ENCODE data around the gene GJB5. TPM values are rescaled to one million over a fixed set of nuclear protein-coding genes. Genes with fewer than 3 reads are reported as not detected.

The GJB5 gene
- total and polyA plus RNA-seq, 2 donors from 2014 or later, result not detected

- DNase-seq (no peak), FAIRE-seq (no peak)
- peaks cover 9% of the 10 kb centered on the region for H3K27me3 ChIP-seq (ENCODE audit: control insufficient read depth, insufficient read depth, low read length)
- no peak overlapping the region for H3K27ac ChIP-seq (ENCODE audit: low read depth in 2 of 2, low read length in 2 of 2)
- H3K9ac ChIP-seq (ENCODE audit: low read length in 3 of 3), result no peak overlapping the region
- H3K36me3 ChIP-seq (ENCODE audit: control insufficient read depth in 2 of 3, insufficient read depth in 3 of 3, low read length in 3 of 3), result no peaks in the 10 kb centered on the region
- intact Hi-C loops (cut with DNase I), result no loop called here
- no peaks in the 10 kb centered on the region for H3K4me1 ChIP-seq (ENCODE audit: control insufficient read depth in 2 of 3, insufficient read depth in 2 of 3, low read depth in 1 of 3, low read length in 3 of 3)
- no peaks in the 10 kb centered on the region for H3K9me3 ChIP-seq (ENCODE audit: control insufficient read depth in 2 of 3, insufficient read depth in 1 of 3, low read length in 3 of 3)
- H3K4me3 ChIP-seq (ENCODE audit: low read length in 3 of 3), result no peak overlapping the region
- TF ChIP-seq CTCF (IDR thresholded peaks at IDR 0.05; ENCODE audit: borderline replicate concordance, extremely low read depth, insufficient read depth), result no peak
These were observed 22.9 kb downstream of the GJB5 start for GRCh38 chr1:34777519-34778321.

- no peaks in the 10 kb centered on the region for H3K9me3 ChIP-seq (ENCODE audit: control insufficient read depth in 2 of 3, insufficient read depth in 1 of 3, low read length in 3 of 3)
- DNase-seq (no peak), FAIRE-seq (no peak)
- TF ChIP-seq CTCF (IDR thresholded peaks at IDR 0.05; ENCODE audit: borderline replicate concordance, extremely low read depth, insufficient read depth), result no peak
- H3K27me3 ChIP-seq (ENCODE audit: control insufficient read depth, insufficient read depth, low read length), result peaks cover 9% of the 10 kb centered on the region
- no peak overlapping the region for H3K27ac ChIP-seq (ENCODE audit: low read depth in 2 of 2, low read length in 2 of 2)
- H3K9ac ChIP-seq (ENCODE audit: low read length in 3 of 3), result no peak overlapping the region
- intact Hi-C loops (cut with DNase I), result no loop called here
- no peaks in the 10 kb centered on the region for H3K36me3 ChIP-seq (ENCODE audit: control insufficient read depth in 2 of 3, insufficient read depth in 3 of 3, low read length in 3 of 3)
- H3K4me3 ChIP-seq (ENCODE audit: low read length in 3 of 3), result no peak overlapping the region
- no peaks in the 10 kb centered on the region for H3K4me1 ChIP-seq (ENCODE audit: control insufficient read depth in 2 of 3, insufficient read depth in 2 of 3, low read depth in 1 of 3, low read length in 3 of 3)
These were observed 23.5 kb downstream of the GJB5 start for GRCh38 chr1:34778381-34778780.

GRCh38 chr1:34779005-34779404 lies 24.2 kb downstream of the GJB5 start:
- no peaks in the 10 kb centered on the region for H3K36me3 ChIP-seq (ENCODE audit: control insufficient read depth in 2 of 3, insufficient read depth in 3 of 3, low read length in 3 of 3)
- no peak overlapping the region for H3K9ac ChIP-seq (ENCODE audit: low read length in 3 of 3)
- FAIRE-seq (no peak), DNase-seq (no peak)
- intact Hi-C loops (cut with DNase I), result no loop called here
- no peak overlapping the region for H3K27ac ChIP-seq (ENCODE audit: low read depth in 2 of 2, low read length in 2 of 2)
- H3K9me3 ChIP-seq (ENCODE audit: control insufficient read depth in 2 of 3, insufficient read depth in 1 of 3, low read length in 3 of 3), result no peaks in the 10 kb centered on the region
- peaks cover 9% of the 10 kb centered on the region for H3K27me3 ChIP-seq (ENCODE audit: control insufficient read depth, insufficient read depth, low read length)
- no peak overlapping the region for H3K4me3 ChIP-seq (ENCODE audit: low read length in 3 of 3)
- no peaks in the 10 kb centered on the region for H3K4me1 ChIP-seq (ENCODE audit: control insufficient read depth in 2 of 3, insufficient read depth in 2 of 3, low read depth in 1 of 3, low read length in 3 of 3)
- TF ChIP-seq CTCF (IDR thresholded peaks at IDR 0.05; ENCODE audit: borderline replicate concordance, extremely low read depth, insufficient read depth), result no peak

Measured in kidney (tissue), 14 donors.